GM12878 (cell line): ENCODE data around the gene CDK17. TPM values are rescaled to one million over a fixed set of nuclear protein-coding genes. Genes with fewer than 3 reads are reported as not detected.

Experiments
- BCLAF1 ChIP-seq: fragments of 450-650 bp; IDR thresholded peaks from 2 replicates; pipeline ENCODE4 v1.6.1; 2017; ENCODE audit warnings: antibody characterized with exemption, mild to moderate bottlenecking, moderate library complexity
- CREM ChIP-seq: IDR thresholded peaks from 2 replicates; pipeline ENCODE4 v1.6.1; 2014; ENCODE audit warnings: antibody characterized with exemption, low read depth
- CUX1 ChIP-seq: IDR thresholded peaks from 2 replicates; pipeline ENCODE4 v1.6.1; 2012; ENCODE audit warnings: improper control_type of control experiment, low read depth, low read length; ENCODE audit not compliant: insufficient replicate concordance
- E2F8 ChIP-seq: fragments of 450-650 bp; IDR thresholded peaks from 2 replicates; pipeline ENCODE4 v1.6.1; 2018; ENCODE audit warnings: mild to moderate bottlenecking, low read depth, moderate library complexity; ENCODE audit not compliant: partially characterized antibody
- EZH2 ChIP-seq: IDR thresholded peaks from 2 replicates; pipeline ENCODE4 v1.6.1; 2012; ENCODE audit warnings: low read depth, mild to moderate bottlenecking, control low read depth, inconsistent platforms, low read length, borderline replicate concordance; ENCODE audit not compliant: control insufficient read depth
- GABPA ChIP-seq: IDR thresholded peaks from 2 replicates; pipeline ENCODE4 v1.6.1; 2014; ENCODE audit warnings: antibody characterized with exemption, low read depth, mild to moderate bottlenecking, inconsistent platforms
- GATAD2B ChIP-seq: fragments of 450-650 bp; conservative IDR thresholded peaks from 2 replicates; pipeline ENCODE4 v1.6.1; 2017; ENCODE audit warnings: low read depth, mild to moderate bottlenecking, moderate library complexity
- NKRF ChIP-seq: fragments of 450-650 bp; conservative IDR thresholded peaks from 2 replicates; pipeline ENCODE4 v1.6.1; 2017; ENCODE audit warnings: mild to moderate bottlenecking, moderate library complexity
- NR2C2 ChIP-seq: IDR thresholded peaks from 2 replicates; pipeline ENCODE4 v1.6.1; 2011; ENCODE audit warnings: borderline replicate concordance, low read depth; ENCODE audit not compliant: control insufficient read depth, insufficient read length
- SP1 ChIP-seq: IDR thresholded peaks from one replicate; pipeline ENCODE4 v1.6.1; 2011; ENCODE audit warnings: low read depth, low read length
- SUZ12 ChIP-seq: fragments of 200-600 bp; sonication (generic); IDR thresholded peaks from one replicate; pipeline ENCODE4 v1.6.1; 2018; ENCODE audit warnings: antibody characterized with exemption, mild to moderate bottlenecking; ENCODE audit not compliant: unreplicated experiment
- TAF1 ChIP-seq: IDR thresholded peaks from 2 replicates; pipeline ENCODE4 v1.6.1; 2011; ENCODE audit warnings: mild to moderate bottlenecking, low read depth, low read length, borderline replicate concordance
- ZNF207 ChIP-seq: fragments of 450-650 bp; IDR thresholded peaks from 2 replicates; pipeline ENCODE4 v1.6.1; 2014; ENCODE audit warnings: antibody characterized with exemption, mild to moderate bottlenecking, borderline replicate concordance
- polyA plus RNA-seq, 11 experiments: library from polyadenylated mRNA; depleted of rRNA in 4 of 11; unstranded in 6 of 11; stranded (reverse) in 5 of 11; fragments of >200 nt; fragmentation: Nextera tagmentation in 4 of 11; fragmentation: Illumina TruSeq in 1 of 11; extraction: Ambion mirVana in 4 of 11; extraction: Trizol in 1 of 11; gene quantifications; 1 replicate in 1 of 11; 2 replicates in 10 of 11; pipeline versions ENCODE4 v1.2.1 to v1.2.3, GENCODE V29; 2011 to 2016; ENCODE audit warnings: inconsistent platforms in 2 of 11, missing spikeins in 2 of 11, low read depth in 1 of 11
- total RNA-seq, 4 experiments: library from RNA; depleted of rRNA in 3 of 4; stranded (reverse); fragments of >200 nt in 3 of 4; fragmentation: Illumina TruSeq in 1 of 4; extraction: Trizol in 1 of 4; gene quantifications; 2 replicates each; pipeline versions ENCODE4 v1.2.1 to v1.2.3, GENCODE V29; 2013 to 2021
- TF ChIP-seq, protein P1 (sequence below): fragments of 450-650 bp; IDR thresholded peaks from 2 replicates; pipeline ENCODE4 v1.6.1; 2016; ENCODE audit warnings: mild to moderate bottlenecking

Gene CDK17
- total and polyA plus RNA-seq, 10 of the 15 experiments (the other 5 are each of a cell fraction or from before 2014, with no cell fraction given) = 5.6 to 45.6 (median 18.3) TPM

DNA sequence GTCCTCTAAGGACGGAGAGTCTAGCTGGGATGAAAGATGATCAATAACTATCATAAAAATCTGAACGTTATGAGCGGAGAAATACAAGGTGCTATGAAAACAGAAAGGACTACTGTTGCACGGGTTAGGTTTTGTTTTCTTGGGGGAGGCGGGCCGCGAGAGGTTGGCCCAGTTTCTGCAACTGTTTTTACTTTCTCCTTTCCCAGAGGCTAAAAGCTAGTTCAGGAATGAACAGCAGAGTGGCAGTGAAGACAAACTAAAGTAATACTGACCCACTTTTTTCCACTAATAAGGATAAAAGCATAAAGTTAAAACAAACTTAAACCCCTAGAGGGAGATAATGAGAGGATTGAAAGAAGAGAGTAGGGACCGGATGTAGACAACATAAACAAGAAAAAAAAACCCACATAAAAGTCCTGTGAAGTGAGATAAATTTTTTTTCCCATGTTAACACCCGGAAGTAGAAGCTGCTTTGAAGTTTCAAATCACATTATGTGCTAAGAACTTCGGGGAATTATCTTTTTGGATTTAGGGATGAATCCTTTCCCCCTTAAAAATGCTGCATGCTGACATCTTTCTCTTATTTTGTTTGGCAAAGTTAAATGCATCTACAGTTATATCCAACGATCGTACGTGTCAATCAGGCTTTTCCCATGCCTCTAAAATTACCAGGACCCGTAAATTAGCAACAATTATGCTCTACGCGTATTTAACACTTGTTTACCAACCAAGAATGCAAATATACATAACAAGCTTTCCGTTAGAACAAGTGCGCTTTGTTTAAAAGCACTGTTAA is 1.0 kb upstream of the CDK17 start (continued):
- 0 out of 2 replicates have a peak, but pooled peaks have one; percentile 22 for TF ChIP-seq ZNF207
- no peak for TF ChIP-seq CUX1
- no peak for TF ChIP-seq NR2C2
- no peak for TF ChIP-seq EZH2
- TF ChIP-seq, protein P1, sequence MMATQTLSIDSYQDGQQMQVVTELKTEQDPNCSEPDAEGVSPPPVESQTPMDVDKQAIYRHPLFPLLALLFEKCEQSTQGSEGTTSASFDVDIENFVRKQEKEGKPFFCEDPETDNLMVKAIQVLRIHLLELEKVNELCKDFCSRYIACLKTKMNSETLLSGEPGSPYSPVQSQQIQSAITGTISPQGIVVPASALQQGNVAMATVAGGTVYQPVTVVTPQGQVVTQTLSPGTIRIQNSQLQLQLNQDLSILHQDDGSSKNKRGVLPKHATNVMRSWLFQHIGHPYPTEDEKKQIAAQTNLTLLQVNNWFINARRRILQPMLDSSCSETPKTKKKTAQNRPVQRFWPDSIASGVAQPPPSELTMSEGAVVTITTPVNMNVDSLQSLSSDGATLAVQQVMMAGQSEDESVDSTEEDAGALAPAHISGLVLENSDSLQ = peak; percentile 83
- TF ChIP-seq GATAD2B = peak; percentile 42; the same call in 1 of the 2 replicates
- TF ChIP-seq SP1 = no peak
- TF ChIP-seq GABPA = peak; percentile 79
- no peak for TF ChIP-seq E2F8
- TF ChIP-seq BCLAF1 = no peak
- TF ChIP-seq NKRF = no peak
- no peak for TF ChIP-seq CREM
- TF ChIP-seq SUZ12 = no peak
- TF ChIP-seq TAF1 = no peak
